ENCODE measurements around the gene KIAA0586. TPM values are rescaled to one million over a fixed set of nuclear protein-coding genes. Genes with fewer than 3 reads are reported as not detected.

KIAA0586 gene
- total RNA-seq, 1 experiment from 2014 or later: 25.7 TPM

- TF ChIP-seq, protein P1, sequence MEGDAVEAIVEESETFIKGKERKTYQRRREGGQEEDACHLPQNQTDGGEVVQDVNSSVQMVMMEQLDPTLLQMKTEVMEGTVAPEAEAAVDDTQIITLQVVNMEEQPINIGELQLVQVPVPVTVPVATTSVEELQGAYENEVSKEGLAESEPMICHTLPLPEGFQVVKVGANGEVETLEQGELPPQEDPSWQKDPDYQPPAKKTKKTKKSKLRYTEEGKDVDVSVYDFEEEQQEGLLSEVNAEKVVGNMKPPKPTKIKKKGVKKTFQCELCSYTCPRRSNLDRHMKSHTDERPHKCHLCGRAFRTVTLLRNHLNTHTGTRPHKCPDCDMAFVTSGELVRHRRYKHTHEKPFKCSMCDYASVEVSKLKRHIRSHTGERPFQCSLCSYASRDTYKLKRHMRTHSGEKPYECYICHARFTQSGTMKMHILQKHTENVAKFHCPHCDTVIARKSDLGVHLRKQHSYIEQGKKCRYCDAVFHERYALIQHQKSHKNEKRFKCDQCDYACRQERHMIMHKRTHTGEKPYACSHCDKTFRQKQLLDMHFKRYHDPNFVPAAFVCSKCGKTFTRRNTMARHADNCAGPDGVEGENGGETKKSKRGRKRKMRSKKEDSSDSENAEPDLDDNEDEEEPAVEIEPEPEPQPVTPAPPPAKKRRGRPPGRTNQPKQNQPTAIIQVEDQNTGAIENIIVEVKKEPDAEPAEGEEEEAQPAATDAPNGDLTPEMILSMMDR (IDR thresholded peaks at IDR 0.05 in 2 of 3, conservative IDR thresholded peaks at IDR 0.05 in 1 of 3; ENCODE audit: borderline replicate concordance in 1 of 3, insufficient read depth in 1 of 3, low read depth in 2 of 3, low read length in 2 of 3): no peak
- TF ChIP-seq POLR2AphosphoS5 (IDR thresholded peaks at IDR 0.05; ENCODE audit: low read depth, low read length): no peak
- TF ChIP-seq SP1 (IDR thresholded peaks at IDR 0.05; ENCODE audit: low read depth): no peak
- TF ChIP-seq CEBPB (IDR thresholded peaks at IDR 0.05; ENCODE audit: low read depth): no peak
- TF ChIP-seq SIN3A (IDR thresholded peaks at IDR 0.05; ENCODE audit: low read depth): no peak
- TF ChIP-seq RAD21 (IDR thresholded peaks at IDR 0.05; ENCODE audit: low read depth): no peak
- TF ChIP-seq TCF7L2 (IDR thresholded peaks at IDR 0.05; ENCODE audit: borderline replicate concordance, extremely low read depth, insufficient read depth, insufficient read length): no peak
Observed at GRCh38 chr14:58562141-58562540, 134.6 kb downstream of the KIAA0586 start (continued).

DNA sequence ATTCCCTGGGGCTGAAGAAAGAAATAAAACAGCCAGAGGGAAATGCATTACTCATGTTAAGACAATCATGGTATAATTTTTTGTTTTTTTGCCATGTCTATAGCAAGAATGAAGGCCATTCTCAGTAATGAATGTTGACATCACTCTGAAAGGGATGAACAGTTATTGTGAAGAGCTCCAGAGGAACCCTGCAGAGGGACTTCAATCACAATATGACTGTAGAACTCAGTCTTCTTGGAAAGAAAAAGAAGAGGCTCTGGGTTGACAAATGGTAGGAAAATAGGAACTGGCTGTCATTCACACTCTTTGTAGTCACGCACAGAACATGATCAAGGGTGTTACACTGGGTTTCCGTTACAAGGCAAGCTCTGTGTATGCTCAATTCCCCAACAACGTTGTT is 136.5 kb downstream of the KIAA0586 start:
- intact Hi-C loops (cut with micrococcal nuclease): no loop called here
- H3K36me3 ChIP-seq (ENCODE audit: control insufficient read depth in 1 of 2, insufficient read depth in 2 of 2, low read length in 2 of 2): no peaks in the 10 kb centered on the region
- POLR2A ChIA-PET: no interaction called here
- TF ChIP-seq, protein P2, sequence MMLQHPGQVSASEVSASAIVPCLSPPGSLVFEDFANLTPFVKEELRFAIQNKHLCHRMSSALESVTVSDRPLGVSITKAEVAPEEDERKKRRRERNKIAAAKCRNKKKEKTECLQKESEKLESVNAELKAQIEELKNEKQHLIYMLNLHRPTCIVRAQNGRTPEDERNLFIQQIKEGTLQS (IDR thresholded peaks at IDR 0.05): no peak
- TF ChIP-seq MAX (IDR thresholded peaks at IDR 0.05) (no peak), EZH2phosphoT487 (IDR thresholded peaks at IDR 0.05; ENCODE audit: borderline replicate concordance) (no peak), POLR2A (IDR thresholded peaks at IDR 0.05; ENCODE audit: borderline replicate concordance, extremely low read depth, insufficient read depth, insufficient read length) (no peak), CBX3 (IDR thresholded peaks at IDR 0.05; ENCODE audit: low read depth) (no peak), JUND (IDR thresholded peaks at IDR 0.05) (no peak), SIN3A (IDR thresholded peaks at IDR 0.05; ENCODE audit: low read depth) (no peak), EGR1 (IDR thresholded peaks at IDR 0.05; ENCODE audit: low read depth) (no peak), RAD21 (IDR thresholded peaks at IDR 0.05; ENCODE audit: low read depth) (no peak), SP1 (IDR thresholded peaks at IDR 0.05; ENCODE audit: low read depth) (no peak), ZNF274 (IDR thresholded peaks at IDR 0.05; ENCODE audit: low read depth, low read length) (no peak), REST (IDR thresholded peaks at IDR 0.05; ENCODE audit: low read depth) (no peak), CEBPB (IDR thresholded peaks at IDR 0.05; ENCODE audit: low read depth) (no peak), YY1 (IDR thresholded peaks at IDR 0.05; ENCODE audit: extremely low read depth, insufficient replicate concordance, low read depth, low read length) (no peak), FOSL1 (IDR thresholded peaks at IDR 0.05; ENCODE audit: low read depth) (no peak)
- TF ChIP-seq, protein P1 (IDR thresholded peaks at IDR 0.05 in 2 of 3, conservative IDR thresholded peaks at IDR 0.05 in 1 of 3; ENCODE audit: borderline replicate concordance in 1 of 3, insufficient read depth in 1 of 3, low read depth in 2 of 3, low read length in 2 of 3): no peak

More for the DNA sequence above, 136.5 kb downstream of the KIAA0586 start:
- no peaks in the 10 kb centered on the region for H3K4me1 ChIP-seq (ENCODE audit: control insufficient read depth in 1 of 2, insufficient read depth in 2 of 2, low read length in 2 of 2)
- CTCF ChIA-PET: no interaction called here
- no peaks in the 10 kb centered on the region for H4K20me1 ChIP-seq (ENCODE audit: insufficient read depth)
- H3K9me3 ChIP-seq (ENCODE audit: control insufficient read depth in 1 of 2, insufficient read depth in 1 of 2, low read depth in 1 of 2, low read length in 2 of 2): no peaks in the 10 kb centered on the region
- DNase-seq (ENCODE audit: low read depth, low spot score) (no peak), ATAC-seq (no peak)
- no peak overlapping the region for H2AFZ ChIP-seq (ENCODE audit: low read depth, low read length, poor library complexity, severe bottlenecking)
- BruUV-seq (replicated peaks): no TSS peak
- no peak overlapping the region for H3K27ac ChIP-seq (ENCODE audit: low read depth, low read length)
- no peaks in the 10 kb centered on the region for H3K79me2 ChIP-seq (ENCODE audit: insufficient read depth, low read length)
- no peaks in the 10 kb centered on the region for H3K27me3 ChIP-seq (ENCODE audit: insufficient read depth, low read length)
- no peaks in the 10 kb centered on the region for H3K9me2 ChIP-seq (ENCODE audit: insufficient read depth)
- no peak overlapping the region for H3K4me2 ChIP-seq (ENCODE audit: low read length)
- no peak overlapping the region for H3K9ac ChIP-seq (ENCODE audit: low read length)
- RAD21 ChIA-PET (ENCODE audit: low non-redundant PET in 1 of 2, low total read pairs in 2 of 2, uncharacterized antibody in 2 of 2, unreplicated experiment in 2 of 2): no interaction called here
- no peak overlapping the region for H3K4me3 ChIP-seq (replicated peaks in 1 of 2; ENCODE audit: low read depth in 1 of 2, low read length in 2 of 2)

Data from HCT116 (cell line).